HL-60 (cell line): ENCODE measurements around the gene GNRHR.

Source experiments
- CTCF ChIP-seq: IDR thresholded peaks from one replicate; pipeline ENCODE4 v1.5.1; 2011; ENCODE audit warnings: low read length, control low read depth, inconsistent platforms; ENCODE audit not compliant: insufficient read depth
- GABPA ChIP-seq: IDR thresholded peaks from 2 replicates; pipeline ENCODE4 v1.6.1; 2012; ENCODE audit warnings: low read depth
- POLR2AphosphoS5 ChIP-seq: IDR thresholded peaks from 2 replicates; pipeline ENCODE4 v1.6.1; 2012; ENCODE audit warnings: low read depth

- TF ChIP-seq CTCF (no peak), POLR2AphosphoS5 (no peak), GABPA (no peak)
Observed at GRCh38 chr4:67721315-67721769, 32.8 kb downstream of the GNRHR start.
